Heart right ventricle (tissue), 16 donors: ENCODE measurements around the gene REM2. TPM values are rescaled to one million over a fixed set of nuclear protein-coding genes. Genes with fewer than 3 reads are reported as not detected.

Source experiments
- ATAC-seq, 8 donors: fragments of 200-7000 bp; cut with Tn5 transposase; one replicate each; pipeline ENCODE4 v1.9.1; 2020; ENCODE audit warnings: mild to moderate bottlenecking in 8 of 8, moderate library complexity in 8 of 8, moderate number of reproducible peaks in 1 of 8
- DNase-seq, 2 donors: peaks; one replicate each; pipeline ENCODE4 v3.0.0-alpha.2; 2020
- H3K27ac ChIP-seq, 10 donors: fragments of 200-600 bp; sonication (generic) in 2 of 10; one replicate each; pipeline versions ENCODE4 v1.5.0 to v1.8.0; 2020 to 2022; ENCODE audit warnings: mild to moderate bottlenecking in 3 of 10
- H3K27me3 ChIP-seq, 7 donors: fragments of 200-600 bp; one replicate each; pipeline ENCODE4 v1.8.0; 2021 to 2022; ENCODE audit warnings: mild to moderate bottlenecking in 2 of 7
- H3K36me3 ChIP-seq, 9 donors: fragments of 200-600 bp; sonication (generic) in 1 of 9; one replicate each; pipeline versions ENCODE4 v1.5.0 to v1.8.0; 2020 to 2022; ENCODE audit warnings: mild to moderate bottlenecking in 2 of 9
- H3K4me1 ChIP-seq, 9 donors: fragments of 200-600 bp; sonication (generic) in 1 of 9; one replicate each; pipeline versions ENCODE4 v1.5.0 to v1.8.0; 2020 to 2022; ENCODE audit warnings: mild to moderate bottlenecking in 4 of 9
- H3K4me3 ChIP-seq, 10 donors: fragments of 200-600 bp; sonication (generic) in 2 of 10; one replicate each; pipeline versions ENCODE4 v1.5.0 to v1.8.0; 2020 to 2022; ENCODE audit warnings: mild to moderate bottlenecking in 7 of 10, moderate library complexity in 2 of 10
- H3K9me3 ChIP-seq, 11 donors: fragments of 200-600 bp in 10 of 11; sonication (generic) in 2 of 11; one replicate each; pipeline versions ENCODE4 v1.5.0 to v1.8.0; 2013 to 2022; ENCODE audit warnings: mild to moderate bottlenecking in 2 of 11, control low read depth in 1 of 11, moderate library complexity in 1 of 11
- CTCF ChIP-seq, 9 donors: fragments of 200-600 bp; sonication (generic) in 2 of 9; IDR thresholded peaks; one replicate each; pipeline versions ENCODE4 v1.5.0 to v1.8.0; 2021 to 2022; ENCODE audit warnings: antibody characterized with exemption in 9 of 9, mild to moderate bottlenecking in 5 of 9, moderate library complexity in 1 of 9
- WGBS, 2 donors: extraction: QIAGEN DNeasy Blood & Tissue Kit; methylation state at CpG; one replicate each; pipeline ENCODE4 v1.1.7; 2013; ENCODE audit warnings: inconsistent platforms in 1 of 2; 5-methylcytosine and 5-hydroxymethylcytosine counted together
- intact Hi-C, 10 donors: fragments of 100-400 bp; cut with DNase I; formaldehyde crosslinking; loops; one replicate each; pipeline versions ENCODE4 v1.11.1 to v1.14.2; 2022
- polyA plus RNA-seq, 2 donors: library from polyadenylated mRNA; stranded (reverse); fragments of 200-250 nt; gene quantifications; one replicate each; pipeline ENCODE4 v1.2.3, GENCODE V29; 2013
- total RNA-seq, 10 donors: library from RNA; stranded (reverse); fragmentation: NEBNext Ultra II Directional in 3 of 10; extraction: Animal tissue kit (Norgen Biotek cat#: 25700) in 3 of 10; gene quantifications; one replicate each; pipeline versions ENCODE4 v1.2.1 to v1.2.4, GENCODE V29; 2021 to 2023
- donor health status: Arrhythmogenic right ventricular cardiomyopathy.
- donor health status: ischemic (EF 13 %, LVEDD 7.1; RV severe dilation, severe dysfunction).
- donor health status: healthy with polysubstance abuse.
- donor health status: DM: no; HTN: yes; CAD: no.
- donor health status: DM: no; HTN: no; CAD: no.
- donor health status: ischemic (EF 25% LVEDD 6.9; RV normal size, moderate dysfunction).
- donor health status: ischemic (EF 25% LVEDD 5.7; RV mildly dilated, moderate dysfunction).
- donor health status: healthy.
- donor health status: DM: yes; HTN: yes; CAD: no.
- donor health status: Ischemic cardiomyopathy.
- donor health status: ischemic (EF 35%, LVEDD 5.7; RV mildly dilated, moderate dysfunction).
- donor health status: nonischemic (EF 11% LVEDD 7.7; RV severe dilation, severe dysfunction).
- donor health status: DM: yes; HTN: yes; CAD: no.
- donor health status: PGD.
- donor health status: ischemic (EF 29% LVEDD 5.4; RV normal size, mild dysfunction).
- donor health status: nonischemic (EF 23%, LVEDD 6.1; RV moderate dilation, normal function).

The REM2 gene
- total and polyA plus RNA-seq, 12 donors = 0.07 to 0.25 (median 0.18) TPM; not detected in 6

DNA sequence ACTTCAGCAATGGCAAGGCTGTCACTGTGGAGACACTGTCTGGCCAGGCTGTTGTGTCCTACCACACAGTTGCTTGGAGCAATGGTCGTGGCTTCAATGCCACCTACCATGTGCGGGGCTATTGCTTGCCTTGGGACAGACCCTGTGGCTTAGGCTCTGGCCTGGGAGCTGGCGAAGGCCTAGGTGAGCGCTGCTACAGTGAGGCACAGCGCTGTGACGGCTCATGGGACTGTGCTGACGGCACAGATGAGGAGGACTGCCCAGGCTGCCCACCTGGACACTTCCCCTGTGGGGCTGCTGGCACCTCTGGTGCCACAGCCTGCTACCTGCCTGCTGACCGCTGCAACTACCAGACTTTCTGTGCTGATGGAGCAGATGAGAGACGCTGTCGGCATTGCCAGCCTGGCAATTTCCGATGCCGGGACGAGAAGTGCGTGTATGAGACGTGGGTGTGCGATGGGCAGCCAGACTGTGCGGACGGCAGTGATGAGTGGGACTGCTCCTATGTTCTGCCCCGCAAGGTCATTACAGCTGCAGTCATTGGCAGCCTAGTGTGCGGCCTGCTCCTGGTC, 7.2 kb upstream of the REM2 start:
- Histone ChIP-seq H3K4me3 (no peak overlapping the region), H3K36me3 (peaks cover 0 to 69% (median 45%) of the 10 kb centered on the region in 9 donors), H3K27me3 (no peaks in the 10 kb centered on the region), H3K9me3 (no peaks in the 10 kb centered on the region), H3K27ac (no peak overlapping the region), H3K4me1 (peaks cover 2 to 18% (median 15%) of the 10 kb centered on the region in 9 donors)
- ATAC-seq = no peak
- no peak for TF ChIP-seq CTCF (IDR thresholded peaks at IDR 0.05)
- intact Hi-C loops = no loop called here
- no peak for DNase-seq
- 96 to 97% methylated on average over 20 of the region's 20 CpGs for WGBS, 2 donors

DNA sequence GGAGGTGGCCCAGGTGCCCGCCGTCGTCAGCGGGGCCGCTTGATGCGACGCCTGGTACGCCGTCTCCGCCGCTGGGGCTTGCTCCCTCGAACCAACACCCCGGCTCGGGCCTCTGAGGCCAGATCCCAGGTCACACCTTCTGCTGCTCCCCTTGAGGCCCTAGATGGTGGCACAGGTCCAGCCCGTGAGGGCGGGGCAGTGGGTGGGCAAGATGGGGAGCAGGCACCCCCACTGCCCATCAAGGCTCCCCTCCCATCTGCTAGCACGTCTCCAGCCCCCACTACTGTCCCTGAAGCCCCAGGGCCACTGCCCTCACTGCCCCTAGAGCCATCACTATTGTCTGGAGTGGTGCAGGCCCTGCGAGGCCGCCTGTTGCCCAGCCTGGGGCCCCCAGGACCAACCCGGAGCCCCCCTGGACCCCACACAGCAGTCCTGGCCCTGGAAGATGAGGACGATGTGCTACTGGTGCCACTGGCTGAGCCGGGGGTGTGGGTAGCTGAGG, 6.0 kb upstream of the REM2 start:
- H3K36me3 ChIP-seq = peaks cover 0 to 69% (median 45%) of the 10 kb centered on the region in 9 donors
- intact Hi-C loops = no loop called here

GRCh38 chr14:22878271-22879246, 4.5 kb upstream of the REM2 start:
- no peak for TF ChIP-seq CTCF (IDR thresholded peaks at IDR 0.05)
- 80 to 81% methylated on average over 8 of the region's 8 CpGs for WGBS, 2 donors
- no peak for ATAC-seq
- intact Hi-C loops = no loop called here
- Histone ChIP-seq H3K4me3 (no peak overlapping the region), H3K27ac (no peak overlapping the region), H3K27me3 (peaks cover 0 to 5% (median 0%) of the 10 kb centered on the region in 7 donors), H3K36me3 (peaks cover 0 to 64% (median 42%) of the 10 kb centered on the region in 9 donors), H3K9me3 (no peaks in the 10 kb centered on the region), H3K4me1 (peaks cover 0 to 14% (median 4%) of the 10 kb centered on the region in 9 donors)
- no peak for DNase-seq

More for the DNA sequence above, 6.0 kb upstream of the REM2 start:
- DNase-seq = no peak
- ATAC-seq = no peak
- WGBS, 2 donors = 94 to 96% methylated on average over 22 of the region's 22 CpGs
- no peak overlapping the region for H3K27ac ChIP-seq
- TF ChIP-seq CTCF (IDR thresholded peaks at IDR 0.05) = no peak
- H3K4me3 ChIP-seq = no peak overlapping the region
- H3K27me3 ChIP-seq = no peaks in the 10 kb centered on the region
- H3K9me3 ChIP-seq = no peaks in the 10 kb centered on the region
- peaks cover 2 to 15% (median 13%) of the 10 kb centered on the region in 9 donors for H3K4me1 ChIP-seq

DNA sequence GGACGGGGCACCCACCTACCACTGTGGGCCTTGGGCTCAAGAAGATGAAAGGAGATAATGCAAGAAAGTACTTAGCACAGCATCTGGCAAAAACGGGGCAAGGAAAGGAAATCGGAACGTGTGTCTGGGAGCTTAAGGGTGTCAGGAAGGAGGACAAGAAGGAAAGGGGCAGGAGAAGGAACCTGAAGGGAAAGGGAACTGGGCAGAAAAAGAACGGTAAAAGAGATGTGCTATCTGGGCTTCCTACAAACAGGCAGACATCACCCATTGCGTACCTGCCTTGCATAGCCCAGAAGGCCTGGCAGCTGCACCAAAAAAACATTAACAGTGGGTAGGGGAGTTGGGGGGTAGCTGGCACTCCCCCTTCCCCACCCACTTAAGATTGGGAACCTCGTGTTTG, 958 bp upstream of the REM2 start:
- H3K36me3 ChIP-seq = peaks cover 0 to 29% (median 12%) of the 10 kb centered on the region in 9 donors
- DNase-seq = no peak
- no peaks in the 10 kb centered on the region for H3K9me3 ChIP-seq
- no peak overlapping the region for H3K27ac ChIP-seq
- peaks cover 0 to 17% (median 3%) of the 10 kb centered on the region in 9 donors for H3K4me1 ChIP-seq
- H3K27me3 ChIP-seq = peaks cover 0 to 10% (median 0%) of the 10 kb centered on the region in 7 donors
- 39 to 41% methylated on average over 7 of the region's 7 CpGs for WGBS, 2 donors
- intact Hi-C loops = no loop called here
- H3K4me3 ChIP-seq = no peak overlapping the region
- no peak for ATAC-seq
- no peak for TF ChIP-seq CTCF (IDR thresholded peaks at IDR 0.05)
